HCT116 (cell line): ENCODE data around the gene SLC16A11. TPM values are rescaled to one million over a fixed set of nuclear protein-coding genes. Genes with fewer than 3 reads are reported as not detected.

Experiments
- ATAC-seq: fragments of 200-7000 bp; cut with Tn5 transposase; 2 replicates; pipeline ENCODE4 v1.9.1; 2020; ENCODE audit warnings: mild to moderate bottlenecking, moderate library complexity
- BruUV-seq: library from RNA; stranded (reverse); fragments of 400-500 nt; replicated peaks from 2 replicates; lab custom pipeline; 2021; lab: Mats Ljungman, UMichigan
- CTCF ChIA-PET: fragments of 300-600 bp; sonication (Branson Sonifier 250); formaldehyde crosslinking; loops from one replicate; lab custom pipeline; 2021; ENCODE audit warnings: antibody characterized with exemption; lab: Charles Lee
- POLR2A ChIA-PET: fragments of 300-600, 350-600 bp; sonication (Branson Sonifier 250); formaldehyde crosslinking; loops from one replicate; lab custom pipeline; 2021; ENCODE audit warnings: antibody characterized with exemption; lab: Charles Lee
- RAD21 ChIA-PET, 2 experiments: fragments of 300-600 bp; sonication (Branson Sonifier 250); formaldehyde crosslinking; loops; one replicate each; lab custom pipeline; 2023; ENCODE audit warnings: low total read pairs in 2 of 2; ENCODE audit not compliant: uncharacterized antibody in 2 of 2, unreplicated experiment in 2 of 2, low non-redundant PET in 1 of 2; lab: Charles Lee
- DNase-seq: peaks from one replicate; pipeline ENCODE4 v3.0.0-alpha.2; 2010; ENCODE audit warnings: low read depth, low spot score
- H2AFZ ChIP-seq: fragments of 200-600 bp; shearing (Covaris generic), sonication (generic); 2 replicates; pipeline ENCODE4 v1.6.1; 2017; ENCODE audit warnings: low read depth, mixed run types, mixed read lengths, antibody characterized with exemption, low read length; ENCODE audit not compliant: poor library complexity, severe bottlenecking
- H3K27ac ChIP-seq: 2 replicates; pipeline ENCODE4 v1.5.1; 2012; ENCODE audit warnings: low read depth, low read length
- H3K27me3 ChIP-seq: fragments of 200-600 bp; sonication (generic); 2 replicates; pipeline ENCODE4 v1.6.1; 2016; ENCODE audit warnings: mixed run types, low read length, mixed read lengths; ENCODE audit not compliant: insufficient read depth
- H3K36me3 ChIP-seq, 2 experiments: fragments of 200-500 bp in 1 of 2; fragments of 200-600 bp in 1 of 2; sonication (Bioruptor generic) in 1 of 2; sonication (generic) in 1 of 2; 2 replicates each; pipeline versions ENCODE4 v1.5.1 to v1.6.1; 2014 to 2016; ENCODE audit warnings: low read length in 2 of 2, inconsistent platforms in 1 of 2, mixed read lengths in 1 of 2, mixed run types in 1 of 2; ENCODE audit not compliant: insufficient read depth in 2 of 2, control insufficient read depth in 1 of 2
- H3K4me1 ChIP-seq, 2 experiments: fragments of 200-600 bp in 1 of 2; sonication (generic) in 1 of 2; 2 replicates each; pipeline versions ENCODE4 v1.5.1 to v1.6.1; 2012 to 2017; ENCODE audit warnings: low read length in 2 of 2, inconsistent platforms in 1 of 2, mild to moderate bottlenecking in 1 of 2, mixed read lengths in 1 of 2, mixed run types in 1 of 2, moderate library complexity in 1 of 2; ENCODE audit not compliant: insufficient read depth in 2 of 2, control insufficient read depth in 1 of 2
- H3K4me2 ChIP-seq: fragments of 200-600 bp; sonication (generic); 2 replicates; pipeline ENCODE4 v1.6.1; 2017; ENCODE audit warnings: mixed run types, low read length, mixed read lengths
- H3K4me3 ChIP-seq, 2 experiments: fragments of 200-600 bp in 1 of 2; sonication (generic) in 1 of 2; replicated peaks in 1 of 2; 2 replicates each; pipeline ENCODE4 v1.5.1; 2011 to 2016; ENCODE audit warnings: low read length in 2 of 2, control low read depth in 1 of 2, low read depth in 1 of 2, mild to moderate bottlenecking in 1 of 2, mixed read lengths in 1 of 2, mixed run types in 1 of 2
- H3K79me2 ChIP-seq: fragments of 200-600 bp; sonication (generic); 2 replicates; pipeline ENCODE4 v1.6.1; 2017; ENCODE audit warnings: mild to moderate bottlenecking, mixed run types, low read length, moderate library complexity, mixed read lengths; ENCODE audit not compliant: insufficient read depth
- H3K9ac ChIP-seq: fragments of 200-600 bp; sonication (generic); 2 replicates; pipeline ENCODE4 v1.6.1; 2016; ENCODE audit warnings: low read length, mixed read lengths
- H3K9me2 ChIP-seq: fragments of 200-600 bp; sonication (generic), shearing (Covaris generic); 2 replicates; pipeline ENCODE4 v1.6.1; 2017; ENCODE audit warnings: mixed run types, mild to moderate bottlenecking, moderate library complexity; ENCODE audit not compliant: insufficient read depth
- H3K9me3 ChIP-seq, 2 experiments: fragments of 200-500 bp in 1 of 2; fragments of 200-600 bp in 1 of 2; sonication (Bioruptor generic) in 1 of 2; sonication (generic) in 1 of 2; 2 replicates each; pipeline ENCODE4 v1.6.1; 2014 to 2017; ENCODE audit warnings: low read length in 2 of 2, mixed read lengths in 2 of 2, inconsistent platforms in 1 of 2, low read depth in 1 of 2, mild to moderate bottlenecking in 1 of 2, mixed run types in 1 of 2, moderate library complexity in 1 of 2; ENCODE audit not compliant: control insufficient read depth in 1 of 2, insufficient read depth in 1 of 2
- H4K20me1 ChIP-seq: fragments of 200-600 bp; sonication (generic), shearing (Covaris generic); 2 replicates; pipeline ENCODE4 v1.6.1; 2017; ENCODE audit warnings: mixed run types, mild to moderate bottlenecking, moderate library complexity; ENCODE audit not compliant: insufficient read depth
- CBX3 ChIP-seq: IDR thresholded peaks from 2 replicates; pipeline ENCODE4 v1.6.1; 2012; ENCODE audit warnings: low read depth
- CEBPB ChIP-seq: IDR thresholded peaks from 2 replicates; pipeline ENCODE4 v1.6.1; 2012; ENCODE audit warnings: low read depth
- CTCF ChIP-seq, 3 experiments: fragments of 200-600 bp in 1 of 3; sonication (generic) in 1 of 3; IDR thresholded peaks in 2 of 3; conservative IDR thresholded peaks in 1 of 3; 2 replicates each; pipeline ENCODE4 v1.5.1; 2012 to 2017; ENCODE audit warnings: low read depth in 2 of 3, low read length in 2 of 3, antibody characterized with exemption in 1 of 3, borderline replicate concordance in 1 of 3, control low read depth in 1 of 3, mild to moderate bottlenecking in 1 of 3, mixed read lengths in 1 of 3, mixed run types in 1 of 3, moderate library complexity in 1 of 3; ENCODE audit not compliant: insufficient read depth in 1 of 3
- ELF1 ChIP-seq: IDR thresholded peaks from 2 replicates; pipeline ENCODE4 v1.6.1; 2012; ENCODE audit warnings: low read depth, borderline replicate concordance
- EZH2phosphoT487 ChIP-seq: fragments of 200-600 bp; IDR thresholded peaks from 2 replicates; pipeline ENCODE4 v1.6.1; 2018; ENCODE audit warnings: antibody characterized with exemption, borderline replicate concordance
- POLR2A ChIP-seq: IDR thresholded peaks from 2 replicates; pipeline ENCODE4 v1.7.0; 2011; ENCODE audit warnings: borderline replicate concordance; ENCODE audit not compliant: insufficient read depth, insufficient read length; ENCODE audit errors: extremely low read depth
- RAD21 ChIP-seq: IDR thresholded peaks from 2 replicates; pipeline ENCODE4 v1.6.1; 2012; ENCODE audit warnings: low read depth, mild to moderate bottlenecking
- TCF7L2 ChIP-seq: IDR thresholded peaks from 2 replicates; pipeline ENCODE4 v1.7.0; 2011; ENCODE audit warnings: borderline replicate concordance, inconsistent platforms; ENCODE audit not compliant: insufficient read depth, insufficient read length; ENCODE audit errors: extremely low read depth
- YY1 ChIP-seq: IDR thresholded peaks from 2 replicates; pipeline ENCODE4 v1.6.1; 2011; ENCODE audit warnings: low read length, low read depth, moderate library complexity, mild to moderate bottlenecking; ENCODE audit not compliant: insufficient replicate concordance; ENCODE audit errors: extremely low read depth
- ZFX ChIP-seq: fragments of 450-650 bp; IDR thresholded peaks from 2 replicates; pipeline ENCODE4 v1.6.1; 2017
- intact Hi-C: fragments of 100-400 bp; cut with micrococcal nuclease; formaldehyde crosslinking; loops from 2 replicates; pipeline ENCODE4 v1.10.0; 2022
- total RNA-seq: library from RNA; stranded (reverse); gene quantifications from one replicate; pipeline ENCODE4 v1.2.1, GENCODE V29; 2021; ENCODE audit not compliant: unreplicated experiment

Gene SLC16A11
- total RNA-seq, 1 experiment from 2014 or later, result not detected

DNA sequence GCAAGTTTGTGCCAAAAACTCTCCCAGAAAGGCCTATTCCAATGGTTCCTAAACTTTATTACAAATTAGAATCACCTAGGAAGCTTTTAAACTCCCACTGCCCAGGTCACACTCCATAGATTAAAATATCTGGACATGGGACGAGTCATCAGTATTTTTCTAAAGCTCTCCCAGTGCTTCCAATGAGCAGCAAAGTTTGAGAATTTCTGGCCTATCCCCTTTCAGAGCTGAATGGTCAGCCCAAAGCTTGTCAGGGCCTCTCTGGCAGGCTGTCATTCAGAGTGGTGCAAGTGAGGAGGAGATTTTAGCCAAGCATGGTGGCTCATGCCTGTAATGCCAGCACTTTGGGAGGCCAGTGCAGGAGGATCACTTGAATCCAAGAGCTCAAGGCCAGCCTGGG is 18.6 kb downstream of the SLC16A11 start (continued):
- TF ChIP-seq TCF7L2 (no peak), EZH2phosphoT487 (no peak)

GRCh38 chr17:7024402-7024785 is 19.5 kb downstream of the SLC16A11 start:
- Histone ChIP-seq H3K36me3 (no peaks in the 10 kb centered on the region), H3K4me3 (no peak overlapping the region), H3K4me2 (no peak overlapping the region), H4K20me1 (no peaks in the 10 kb centered on the region), H3K9me2 (no peaks in the 10 kb centered on the region), H2AFZ (no peak overlapping the region), H3K9ac (no peak overlapping the region), H3K4me1 (peaks cover 6 to 42% of the 10 kb centered on the region in 2 experiments; a peak in 3 of 4 replicates), H3K9me3 (no peaks in the 10 kb centered on the region), H3K27me3 (no peaks in the 10 kb centered on the region), H3K79me2 (no peaks in the 10 kb centered on the region), H3K27ac (no peak overlapping the region)
- DNase-seq (no peak), ATAC-seq (no peak)
- intact Hi-C loops, result no loop called here
- CTCF ChIA-PET, result interaction anchor here (1.0 to 2.5 kb wide), 5 partner anchors 9 to 580 kb away, joined by 3 to 8 read pairs (median 4); partner anchors contain the start of genes PIMREG and SLC16A13
- no peak for TF ChIP-seq CBX3
- no peak for TF ChIP-seq CTCF (IDR thresholded peaks at IDR 0.05 in 2 of 3, conservative IDR thresholded peaks at IDR 0.05 in 1 of 3; ENCODE audit: borderline replicate concordance in 1 of 3, insufficient read depth in 1 of 3, low read depth in 2 of 3, low read length in 2 of 3)
- TF ChIP-seq POLR2A, result no peak
- no peak for TF ChIP-seq ZFX
- no peak for TF ChIP-seq TCF7L2
- TF ChIP-seq CEBPB, result no peak
- TF ChIP-seq RAD21, result no peak
- no peak for TF ChIP-seq EZH2phosphoT487
- no peak for TF ChIP-seq YY1
- TF ChIP-seq ELF1, result no peak
- POLR2A ChIA-PET, result interaction anchor here (1.2 kb wide), 1 partner anchor 12 kb away, joined by 5 read pairs; the partner anchor contains the start of gene RNASEK
- RAD21 ChIA-PET, result no interaction called here
- BruUV-seq, result no TSS peak
